Measurements from ENCODE around the gene MIPOL1.

The MIPOL1 gene

DNA sequence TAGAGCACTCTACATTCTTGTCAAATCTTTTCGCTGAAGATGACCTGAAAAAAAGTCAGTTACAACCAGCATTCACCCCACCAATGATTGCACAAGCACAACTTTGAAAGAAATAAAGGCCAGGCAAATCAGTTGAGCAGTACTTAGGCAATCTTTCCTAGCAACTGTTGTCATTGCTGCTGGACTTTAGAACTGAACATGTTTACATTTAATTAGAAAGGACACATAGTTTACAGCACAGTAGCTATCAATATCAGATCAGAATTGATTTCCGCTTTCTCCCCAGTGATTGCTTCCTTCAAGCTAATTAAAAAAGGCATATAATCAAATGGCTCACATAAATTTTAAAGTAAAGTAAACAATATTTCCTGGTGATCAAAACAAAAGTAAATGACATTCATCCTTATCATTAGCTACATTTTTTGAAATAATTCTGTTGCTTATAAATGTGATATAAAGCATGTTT lies 268.9 kb downstream of the MIPOL1 start:
- peak; percentile 34 for DNase-seq

DNA sequence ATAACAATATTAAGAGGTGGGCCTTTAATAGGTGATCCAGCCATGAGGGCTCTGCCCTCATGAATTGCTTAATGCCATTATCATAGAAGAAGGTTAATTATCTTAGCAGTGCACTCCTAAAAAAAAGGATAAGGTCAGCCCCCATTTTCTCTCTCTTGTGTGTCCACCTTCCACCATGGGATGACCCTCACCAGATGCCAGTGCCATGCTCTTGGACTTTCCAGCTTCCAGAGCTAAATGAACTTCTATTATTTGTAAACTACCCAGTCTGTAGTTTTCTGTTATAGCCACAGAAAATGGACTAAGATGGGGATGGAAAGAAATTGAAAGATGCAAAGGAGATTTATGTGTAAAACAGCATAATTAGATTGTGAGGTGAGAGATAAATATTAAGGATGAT lies 271.9 kb downstream of the MIPOL1 start:
- DNase-seq, result no peak

DNA sequence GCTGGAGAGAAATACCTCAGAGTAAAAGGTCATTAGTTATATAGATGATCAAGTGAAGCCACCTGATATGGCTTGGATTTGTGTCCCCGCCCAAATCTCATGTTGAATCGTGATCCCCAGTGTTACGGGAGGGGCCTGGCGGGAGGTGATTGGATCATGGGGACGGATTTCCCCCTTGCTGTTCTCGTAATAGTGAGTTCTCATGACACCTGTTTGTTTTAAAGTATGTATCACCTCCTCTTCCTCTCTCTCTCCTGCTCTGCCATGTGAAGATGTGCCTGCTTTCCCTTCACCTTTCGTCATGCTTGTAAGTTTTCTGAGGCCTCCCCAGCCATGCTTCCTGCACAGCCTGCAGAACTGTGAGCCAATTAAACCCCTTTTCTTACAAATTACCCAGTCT lies 272.5 kb downstream of the MIPOL1 start:
- DNase-seq, result no peak

DNA sequence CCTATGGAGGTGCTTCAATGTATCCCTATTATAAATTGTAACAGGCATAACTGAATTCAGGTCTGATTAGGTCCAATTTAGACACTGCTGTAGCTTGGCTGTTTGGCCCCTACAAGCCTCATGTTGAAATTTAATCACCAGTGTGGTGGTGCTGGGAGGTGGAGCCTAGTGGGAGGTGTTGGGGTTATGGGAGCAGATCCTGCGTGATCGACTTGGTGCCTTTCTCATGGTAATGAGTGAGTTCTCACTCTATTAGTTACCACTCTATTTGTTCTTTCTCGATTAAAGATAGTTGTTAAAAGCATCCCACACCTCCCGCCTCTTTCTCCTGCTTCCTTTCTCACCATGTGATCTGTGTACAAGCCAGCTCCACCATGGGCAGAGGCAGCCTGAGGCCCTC lies 275.2 kb downstream of the MIPOL1 start:
- no peak for DNase-seq

GRCh38 chr14:37474191-37474590 lies 276.5 kb downstream of the MIPOL1 start:
- DNase-seq, result no peak

- no peak for DNase-seq
Observed at GRCh38 chr14:37480446-37481290, 282.9 kb downstream of the MIPOL1 start.

DNA sequence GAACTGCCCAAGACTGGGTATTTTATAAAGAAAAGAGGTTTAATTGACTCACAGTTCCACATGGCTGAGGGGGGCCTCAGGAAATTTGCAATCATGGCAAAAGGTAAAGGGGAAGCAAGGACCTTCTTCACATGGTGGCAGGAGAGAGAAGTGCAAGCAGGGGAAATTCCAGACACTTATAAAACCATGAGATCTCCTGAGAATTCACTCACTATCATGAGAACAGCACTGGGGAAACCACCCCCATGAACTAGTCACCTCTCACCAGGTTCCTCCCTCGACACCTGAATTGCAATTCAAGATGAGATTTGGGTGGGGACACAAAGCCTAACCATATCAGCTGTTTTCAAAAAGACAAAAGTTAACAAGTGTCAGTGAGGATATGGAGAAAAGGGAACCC lies 284.7 kb downstream of the MIPOL1 start:
- no peak for DNase-seq

DNA sequence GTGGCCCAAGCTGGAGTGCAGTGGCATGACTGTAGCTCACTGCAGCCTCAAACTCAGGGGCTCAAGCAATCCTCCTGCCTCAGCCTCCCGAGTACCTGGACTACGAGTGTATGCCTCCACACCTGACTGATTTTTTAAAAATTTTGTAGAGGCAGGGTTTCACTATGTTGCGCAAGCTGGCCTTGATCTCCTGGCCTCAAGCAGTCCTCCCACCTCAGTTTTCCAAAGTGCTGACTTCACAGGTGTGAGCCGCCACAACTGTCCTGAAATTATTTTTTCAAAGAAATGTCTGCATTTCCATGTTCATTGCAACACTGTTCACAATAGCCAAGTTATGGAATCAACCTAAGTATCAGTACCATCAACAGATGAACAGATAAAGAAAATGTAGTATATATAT lies 285.9 kb downstream of the MIPOL1 start:
- no peak for DNase-seq

GRCh38 chr14:37490607-37491006 lies 292.9 kb downstream of the MIPOL1 start:
- no peak for DNase-seq

DNA sequence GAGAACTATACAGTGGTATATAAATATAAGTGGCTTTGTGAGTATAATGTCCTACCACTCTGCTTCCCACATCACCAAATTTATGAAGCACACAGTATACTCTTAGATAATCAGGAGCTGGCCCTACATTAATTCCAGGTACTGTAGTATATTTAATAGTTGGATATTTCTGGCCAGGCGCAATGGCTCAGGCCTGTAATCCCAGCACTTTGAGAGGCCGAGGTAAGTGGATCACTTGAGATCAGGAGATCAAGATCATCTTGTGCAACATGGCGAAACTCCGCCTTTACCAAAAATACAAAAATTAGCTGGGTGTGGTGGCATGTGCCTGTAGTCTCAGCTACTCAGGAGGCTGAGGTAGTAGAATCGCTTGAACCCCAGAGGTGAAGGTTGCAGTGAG lies 293.3 kb downstream of the MIPOL1 start:
- DNase-seq, result no peak

- DNase-seq, result no peak
Observed at GRCh38 chr14:37493606-37494005, 295.9 kb downstream of the MIPOL1 start.

GRCh38 chr14:37497422-37497821 lies 299.7 kb downstream of the MIPOL1 start:
- DNase-seq, result no peak

DNA sequence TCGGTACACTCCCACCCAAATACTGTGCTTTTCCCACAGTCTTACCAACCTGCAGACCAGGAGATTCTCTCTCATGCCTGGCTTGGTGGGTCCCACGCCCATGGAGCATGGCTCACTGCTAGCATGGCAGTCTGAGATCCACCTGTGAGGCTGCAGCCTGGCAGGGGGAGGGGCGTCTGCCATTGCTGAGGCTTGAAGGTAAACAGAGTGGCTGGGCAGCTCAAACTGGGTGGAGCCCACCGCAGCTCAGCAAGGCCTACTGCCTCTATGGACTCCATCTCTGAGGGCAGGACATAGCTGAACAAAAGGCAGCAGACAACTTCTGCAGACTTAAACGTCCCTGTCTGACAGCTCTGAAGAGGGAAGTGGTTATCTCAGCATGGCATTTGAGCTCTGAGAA lies 304.1 kb downstream of the MIPOL1 start:
- DNase-seq, result no peak

GRCh38 chr14:37508503-37508902 lies 310.8 kb downstream of the MIPOL1 start:
- DNase-seq, result no peak

- DNase-seq, result no peak
Observed at GRCh38 chr14:37512173-37512572, 314.4 kb downstream of the MIPOL1 start.

DNA sequence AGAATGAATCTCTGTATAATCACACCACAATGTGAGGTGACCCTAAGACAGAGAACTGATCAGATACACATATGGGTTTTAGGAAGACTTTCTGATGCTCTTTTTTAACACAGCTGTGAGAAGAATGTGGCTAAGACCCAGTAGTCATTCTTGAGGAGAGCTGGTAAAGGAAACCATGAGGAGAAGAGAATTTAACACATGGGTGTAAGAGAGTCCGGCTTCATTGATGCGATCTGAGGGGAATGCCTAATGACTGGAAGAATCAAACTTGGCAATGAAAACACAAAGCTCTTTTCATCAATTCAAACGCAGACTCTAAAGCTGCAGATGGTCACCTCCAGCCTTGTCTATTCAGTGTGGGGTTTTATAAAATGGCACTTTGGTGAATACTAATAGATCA lies 318.0 kb downstream of the MIPOL1 start:
- no peak for DNase-seq

DNA sequence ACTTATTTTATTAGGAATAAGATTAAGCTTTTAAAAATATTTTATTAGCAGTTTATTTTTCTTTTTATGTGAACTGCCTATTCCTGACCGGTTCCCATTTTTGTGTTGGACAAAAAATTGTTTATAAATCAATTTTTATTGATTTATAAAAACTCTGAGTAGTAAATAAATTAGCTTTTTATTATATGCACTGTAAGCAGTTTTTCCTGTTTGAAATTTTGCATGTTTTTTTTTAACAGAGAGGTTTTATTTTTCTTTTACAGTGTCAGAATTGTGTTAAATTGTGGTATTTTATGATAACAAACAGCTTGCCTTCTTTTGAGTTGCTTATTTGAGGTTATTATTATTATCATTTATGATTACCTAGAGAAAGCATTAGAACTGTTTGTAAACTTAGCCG lies 329.3 kb downstream of the MIPOL1 start:
- DNase-seq, result no peak

DNA sequence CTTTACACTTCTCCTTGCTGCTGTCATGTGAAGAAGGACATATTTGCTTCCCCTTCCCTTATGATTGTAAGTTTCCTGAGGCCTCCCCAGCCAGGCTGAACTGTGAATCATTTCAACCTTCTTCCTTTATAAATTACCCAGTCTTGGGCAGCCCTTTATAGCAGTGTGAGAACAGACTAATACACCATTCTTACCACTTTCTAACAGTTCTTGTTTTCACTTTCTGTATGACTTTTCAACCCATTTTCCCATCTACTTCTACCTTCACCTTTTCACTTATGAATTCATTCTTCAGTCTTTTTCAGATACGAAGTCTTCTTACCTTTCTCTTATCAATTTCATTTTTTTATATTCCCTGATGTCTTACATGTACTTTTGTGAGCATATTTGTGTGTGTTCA lies 342.3 kb downstream of the MIPOL1 start:
- no peak for DNase-seq

- peak; percentile 97 for DNase-seq
Observed at GRCh38 chr14:37544407-37544806, 346.7 kb downstream of the MIPOL1 start.

GRCh38 chr14:37545174-37545573 lies 347.4 kb downstream of the MIPOL1 start:
- DNase-seq, result peak; percentile 66

- peak; percentile 96 for DNase-seq
Observed at GRCh38 chr14:37546621-37547447, 349.1 kb downstream of the MIPOL1 start.

DNA sequence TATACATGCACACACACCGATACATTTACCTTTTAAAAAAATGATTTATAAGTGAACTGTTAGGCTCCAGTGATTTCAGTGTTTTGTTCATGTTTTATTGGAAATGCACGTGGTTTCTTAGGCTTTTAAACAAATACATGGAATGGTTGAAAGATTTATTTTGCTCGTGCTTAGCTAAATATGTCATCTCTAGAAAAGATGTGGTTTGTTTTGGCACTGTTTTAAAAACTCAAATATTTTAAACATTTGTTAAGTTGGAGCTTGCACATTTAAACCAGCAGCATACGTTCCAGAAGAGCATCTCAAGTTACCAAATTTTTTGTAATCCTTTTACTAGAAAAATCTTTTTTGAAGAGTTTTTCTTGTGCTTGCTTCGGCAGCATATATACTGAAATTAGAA lies 352.8 kb downstream of the MIPOL1 start:
- peak; percentile 41 for DNase-seq

- no peak for DNase-seq
Observed at GRCh38 chr14:37551119-37551518, 353.4 kb downstream of the MIPOL1 start.

DNA sequence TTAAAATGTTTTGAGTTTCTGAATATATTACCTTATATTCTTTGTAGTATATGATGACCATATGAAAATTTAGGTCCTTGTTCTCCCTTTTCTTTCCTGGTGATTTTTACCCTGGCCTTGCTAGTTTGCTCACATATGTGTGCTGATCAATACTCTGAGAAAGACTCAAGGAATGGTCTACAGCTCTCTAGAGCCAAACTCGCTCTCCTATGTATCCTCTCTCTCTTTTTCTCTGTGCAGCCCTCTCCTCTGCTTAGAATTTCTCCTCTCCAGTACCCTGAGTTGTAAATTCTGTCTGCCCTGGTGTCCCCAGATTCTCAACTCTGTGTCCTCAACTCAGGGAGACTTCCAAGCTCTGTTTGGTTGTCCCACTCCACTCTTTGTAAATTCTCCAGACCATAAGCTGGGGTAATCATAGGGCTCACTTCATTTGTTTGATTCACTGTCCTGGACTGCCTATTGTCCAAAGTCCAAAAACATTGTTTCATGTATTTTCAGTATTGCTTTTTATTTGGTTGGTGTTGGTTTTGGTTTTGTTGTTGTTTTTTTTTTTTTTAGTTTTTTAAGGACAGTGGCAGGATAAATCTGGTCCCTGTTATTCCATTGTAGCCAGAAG lies 356.3 kb downstream of the MIPOL1 start:
- no peak for DNase-seq
